HG02763 (cell line): ENCODE data around the gene PPM1L.

ENCODE experiments used
- ATAC-seq: cut with Tn5 transposase; IDR thresholded peaks from one replicate; pipeline ENCODE4 v1.9.1; 2021; ENCODE audit warnings: mild to moderate bottlenecking, moderate library complexity; ENCODE audit not compliant: unreplicated experiment

PPM1L gene

DNA sequence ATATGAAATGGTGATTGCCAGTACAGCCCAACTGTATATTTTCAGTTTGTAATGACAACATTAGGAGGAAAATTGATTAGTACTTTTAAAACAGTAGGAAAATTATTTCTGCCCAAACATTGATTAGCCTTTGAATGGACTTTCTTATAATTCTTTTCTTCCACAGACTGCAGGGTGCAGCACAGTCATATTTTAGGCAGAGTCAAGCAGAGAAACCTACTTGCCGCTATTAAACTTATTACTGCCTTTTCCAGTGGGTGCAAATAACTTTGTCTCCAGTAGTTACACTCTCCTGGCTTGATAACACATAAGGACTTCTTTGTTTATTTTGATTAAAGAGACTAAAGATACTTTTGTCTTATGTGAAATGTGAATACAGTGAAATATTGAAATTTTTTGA, 85.4 kb downstream of the PPM1L start:
- no peak for ATAC-seq

- ATAC-seq, result no peak
Observed at GRCh38 chr3:160842021-160843005, 86.3 kb downstream of the PPM1L start.

GRCh38 chr3:160851629-160852210, 95.7 kb downstream of the PPM1L start:
- ATAC-seq, result no peak

GRCh38 chr3:160852856-160853255, 96.8 kb downstream of the PPM1L start:
- no peak for ATAC-seq

- no peak for ATAC-seq
Observed at GRCh38 chr3:160856450-160856849, 100.4 kb downstream of the PPM1L start.

GRCh38 chr3:160857476-160858119, 101.6 kb downstream of the PPM1L start:
- ATAC-seq, result no peak

DNA sequence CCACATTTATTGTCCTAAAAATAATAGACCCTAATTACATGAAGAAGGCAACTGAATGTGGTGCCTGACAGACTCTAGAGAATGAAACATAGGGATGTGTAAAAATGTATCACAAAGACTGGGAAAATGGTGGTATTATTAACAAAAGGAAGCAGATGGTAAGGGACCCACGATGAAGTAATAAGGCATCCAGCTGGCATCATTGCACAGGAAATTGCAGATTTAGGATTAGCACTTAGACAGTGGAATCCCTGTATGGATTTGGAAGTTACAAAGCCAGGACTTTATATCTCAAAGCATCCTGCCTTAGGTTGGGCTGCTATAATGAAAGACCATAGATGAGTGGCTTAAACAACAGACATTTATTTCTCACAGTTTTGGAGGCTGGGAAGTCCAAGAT, 104.3 kb downstream of the PPM1L start:
- ATAC-seq, result no peak

- ATAC-seq, result no peak
Observed at GRCh38 chr3:160869825-160870224, 113.8 kb downstream of the PPM1L start.

DNA sequence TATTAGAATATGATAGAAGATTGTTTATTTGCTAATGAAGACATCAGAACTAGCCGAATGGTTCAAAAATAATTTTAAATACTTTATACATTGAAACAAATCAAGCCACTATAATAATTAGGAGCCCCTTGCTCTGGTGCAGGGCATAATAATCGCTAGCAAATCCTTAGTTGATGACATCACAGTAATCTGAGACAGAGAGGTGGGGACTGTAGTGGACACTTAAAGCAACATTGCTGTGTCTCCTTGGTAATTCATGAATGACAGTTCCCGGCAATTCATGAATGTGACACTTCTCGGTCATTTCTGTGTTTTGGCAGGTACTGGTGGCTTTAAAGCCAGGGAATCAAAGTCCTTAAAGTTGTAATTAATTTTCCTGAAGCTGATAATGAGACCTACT, 114.3 kb downstream of the PPM1L start:
- ATAC-seq, result no peak

DNA sequence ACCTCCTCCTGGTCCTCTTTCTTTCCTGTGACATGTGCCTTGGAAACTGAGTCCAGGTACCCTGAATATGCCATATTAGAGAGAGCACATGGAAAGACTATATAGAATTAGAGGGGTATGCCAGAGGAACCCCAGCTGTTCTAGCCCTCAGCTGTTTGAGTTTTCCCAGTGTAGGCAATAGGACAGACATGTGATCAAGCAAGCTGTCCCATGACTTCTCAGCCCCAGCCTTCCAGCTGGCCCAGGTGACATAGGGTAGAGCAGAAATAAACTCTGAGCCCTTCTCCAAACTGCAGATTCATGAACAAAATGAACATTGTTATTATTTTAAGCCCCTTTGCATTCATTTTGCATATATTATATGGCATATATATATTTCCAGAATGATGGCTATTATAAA, 118.7 kb downstream of the PPM1L start:
- ATAC-seq, result no peak

DNA sequence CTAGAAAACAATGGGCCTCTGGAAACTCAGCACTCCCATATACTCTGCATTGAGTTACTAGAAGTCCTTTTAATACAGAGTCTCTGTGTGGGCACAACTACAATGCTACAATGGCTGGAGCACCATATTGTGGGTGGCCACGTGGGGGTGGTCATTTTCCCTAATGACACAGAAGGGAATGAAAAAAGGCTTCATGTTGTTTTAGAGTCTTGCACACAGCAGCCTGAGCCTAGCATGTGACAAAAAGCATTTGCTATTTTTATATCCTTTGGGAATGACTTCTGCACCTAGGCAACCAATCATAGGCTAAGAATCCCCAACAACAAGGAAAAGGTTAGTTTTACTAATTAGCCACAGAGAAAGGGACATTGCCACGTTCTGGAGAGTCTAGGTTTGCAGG, 120.6 kb downstream of the PPM1L start:
- no peak for ATAC-seq

- no peak for ATAC-seq
Observed at GRCh38 chr3:160879859-160880258, 123.8 kb downstream of the PPM1L start.

DNA sequence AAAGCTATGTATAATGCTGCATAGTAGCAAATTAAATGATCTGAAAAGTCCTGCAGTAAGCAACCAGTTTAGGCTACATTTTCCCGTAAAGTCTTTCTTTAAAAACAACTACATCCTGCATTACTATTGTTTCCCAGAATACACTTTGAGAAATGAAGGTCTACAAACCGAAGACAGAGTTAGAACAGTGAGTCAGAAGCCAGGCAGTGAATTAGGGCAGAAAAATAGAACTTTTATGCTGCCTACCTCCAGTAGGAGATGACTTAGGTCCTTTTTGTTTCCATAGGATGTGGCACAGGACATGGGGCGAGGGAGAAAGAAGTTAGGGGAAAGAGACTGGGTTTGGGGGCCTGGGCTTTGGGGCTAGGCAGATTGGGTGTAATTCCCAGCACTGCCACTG, 127.3 kb downstream of the PPM1L start:
- no peak for ATAC-seq

DNA sequence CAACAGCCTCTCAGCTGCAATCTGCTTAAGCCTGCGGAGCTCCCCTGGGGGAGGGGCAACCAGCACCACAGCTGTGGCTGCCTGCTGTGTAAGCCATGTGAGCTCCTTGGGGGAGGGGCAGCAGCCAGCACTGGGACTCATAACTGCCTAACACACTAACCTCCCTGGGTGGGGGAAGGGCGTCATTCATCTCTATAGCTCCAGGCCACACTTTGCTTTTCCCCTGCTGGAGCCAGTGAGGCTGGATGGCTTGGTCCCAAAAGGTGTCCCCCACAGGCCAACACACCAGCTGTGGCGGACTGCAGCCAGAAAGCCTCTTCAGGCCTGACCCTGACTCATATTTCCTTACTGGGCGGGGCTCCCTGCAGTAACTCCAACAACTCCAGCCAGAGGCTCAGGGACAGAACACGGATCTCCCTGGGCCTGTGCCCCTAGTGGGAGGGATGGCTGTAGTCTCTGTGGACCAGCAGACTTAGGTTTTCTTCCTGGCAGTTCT, 129.8 kb downstream of the PPM1L start:
- ATAC-seq, result peak; percentile 34

DNA sequence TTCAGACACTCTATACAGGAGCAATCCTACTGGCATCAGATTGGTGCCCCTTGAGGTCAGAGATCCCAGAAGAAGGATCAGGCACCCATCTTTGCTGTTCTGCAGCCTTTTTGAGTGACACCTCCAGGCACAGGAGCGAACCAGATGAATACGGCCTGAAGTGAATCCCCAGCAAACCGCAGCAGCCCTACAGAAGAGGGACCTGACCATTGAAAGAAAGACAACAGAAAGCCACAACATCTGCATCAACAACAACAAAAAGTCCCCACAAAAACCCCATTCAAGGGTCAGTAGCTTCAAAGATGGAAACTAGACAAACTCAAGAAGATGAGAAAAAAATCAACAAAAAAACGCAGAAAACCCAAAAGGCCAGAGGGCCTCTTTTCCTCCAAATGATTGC, 130.4 kb downstream of the PPM1L start:
- ATAC-seq, result peak; percentile 89

DNA sequence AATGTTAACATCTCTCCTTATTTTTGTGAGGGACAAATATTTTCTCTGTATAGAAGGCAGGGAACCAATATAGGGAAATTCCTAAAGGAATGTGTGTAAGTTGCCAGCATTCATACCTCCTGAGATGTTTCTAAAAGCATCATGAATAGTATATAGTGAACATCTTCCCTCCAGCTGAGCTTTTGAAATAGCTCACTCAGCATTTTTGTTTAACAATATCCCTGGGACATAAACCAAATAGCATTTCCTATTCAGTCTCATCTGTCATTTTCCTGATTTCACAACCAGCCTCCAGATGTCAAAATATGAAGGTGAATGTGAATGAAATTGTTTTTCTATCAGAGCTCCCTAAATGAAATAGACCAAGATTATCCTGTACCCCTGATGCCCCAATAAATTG, 137.2 kb downstream of the PPM1L start:
- ATAC-seq, result no peak

- no peak for ATAC-seq
Observed at GRCh38 chr3:160904691-160905090, 148.7 kb downstream of the PPM1L start.

DNA sequence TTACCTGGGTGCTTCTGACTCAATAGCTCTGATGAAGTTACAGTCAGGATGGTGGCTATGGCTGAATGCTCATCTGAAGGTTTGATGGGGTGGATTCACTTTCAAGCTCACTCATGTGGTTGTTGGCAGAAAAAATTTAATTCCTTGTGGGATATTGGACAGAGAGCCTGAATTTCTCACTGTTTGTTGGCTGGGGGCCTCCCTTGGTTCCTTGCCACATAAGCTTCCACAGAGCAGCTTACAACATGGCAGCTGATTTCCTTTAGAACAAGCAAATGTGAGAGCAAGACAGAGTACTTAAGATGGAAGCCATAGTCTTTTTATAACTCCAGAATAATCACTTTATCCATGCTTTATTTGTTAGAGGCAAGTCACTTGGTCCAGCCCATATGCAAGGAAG, 150.6 kb downstream of the PPM1L start:
- ATAC-seq, result no peak

DNA sequence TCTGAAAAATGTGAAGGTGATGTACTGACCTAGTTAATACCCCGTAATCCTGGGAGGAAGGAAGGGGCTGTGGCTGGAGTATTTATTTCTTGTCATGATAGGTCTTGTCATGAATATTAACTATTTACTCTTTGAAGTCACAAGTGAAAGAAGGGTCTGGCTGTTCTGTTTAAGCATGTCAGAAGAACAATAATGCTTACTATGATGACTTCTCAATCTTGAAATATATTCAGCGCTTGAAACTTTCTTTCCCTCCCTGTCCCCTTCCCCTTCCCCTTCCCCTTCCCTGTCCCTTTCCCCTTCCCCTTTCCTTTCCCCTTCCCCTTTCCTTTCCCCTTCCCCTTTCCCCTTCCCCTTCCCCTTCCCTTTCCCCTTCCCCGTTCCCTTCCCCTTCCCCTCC, 153.9 kb downstream of the PPM1L start:
- ATAC-seq, result no peak

- ATAC-seq, result no peak
Observed at GRCh38 chr3:160911411-160911810, 155.4 kb downstream of the PPM1L start.

GRCh38 chr3:160916472-160916871, 160.4 kb downstream of the PPM1L start:
- no peak for ATAC-seq

DNA sequence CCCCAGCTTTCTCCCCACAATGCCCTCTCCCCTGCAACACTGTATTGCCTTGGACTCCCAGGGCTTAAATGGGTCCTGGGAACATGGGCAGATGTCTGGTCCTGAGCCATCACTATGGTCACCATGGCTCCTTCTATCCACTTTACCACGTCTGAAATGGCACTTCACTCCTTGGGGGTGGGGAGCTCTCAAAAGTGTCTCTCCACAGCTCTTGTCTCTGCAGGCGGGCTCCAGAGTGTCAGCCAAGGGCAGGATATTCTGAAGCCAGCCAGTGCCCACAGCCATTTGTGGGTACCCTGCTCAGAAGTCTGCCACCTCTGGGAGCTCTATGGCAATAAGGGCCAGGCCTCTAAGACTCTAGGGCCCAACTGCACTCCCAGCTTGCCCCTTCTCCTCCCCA, 163.9 kb downstream of the PPM1L start:
- no peak for ATAC-seq
